K562 (cell line): Measurements from ENCODE around the gene RFT1. TPM values are rescaled to one million over a fixed set of nuclear protein-coding genes. Genes with fewer than 3 reads are reported as not detected.

ENCODE experiments used
- ATAC-seq: fragments of 200-7000 bp; cut with Tn5 transposase; 3 replicates; pipeline ENCODE4 v1.9.1; 2020; ENCODE audit warnings: moderate library complexity
- BruUV-seq: library from RNA; stranded (reverse); fragments of 400-500 nt; replicated peaks from 2 replicates; lab custom pipeline; 2021; lab: Mats Ljungman, UMichigan
- CTCF ChIA-PET: fragments of 300-600 bp; formaldehyde crosslinking; extraction: SDS; loops from one replicate; lab custom pipeline; 2021; ENCODE audit warnings: low intra/inter-chr PET ratio; lab: Yijun Ruan, JAX
- POLR2A ChIA-PET: fragments of 300-600, 350-650 bp; sonication (Branson Sonifier 250); formaldehyde crosslinking; extraction: SDS; loops from one replicate; lab custom pipeline; 2021; ENCODE audit warnings: antibody characterized with exemption, inconsistent platforms; lab: Yijun Ruan, JAX
- DNase-seq, 4 experiments: peaks; one replicate each; pipeline versions ENCODE4 v3.0.0 to v3.0.0-alpha.2; 2011 to 2018; ENCODE audit warnings: low spot score in 3 of 4, mixed read lengths in 3 of 4; ENCODE audit errors: extremely low read depth in 1 of 4
- FAIRE-seq: peaks from 2 replicates; lab custom pipeline; 2011; peaks lifted over from hg19 to GRCh38; lab: Jason Lieb, UNC
- H2AFZ ChIP-seq: 2 replicates; pipeline ENCODE4 v1.6.0; 2011; ENCODE audit warnings: low read depth, low read length, control low read depth, inconsistent platforms
- H3K27ac ChIP-seq: fragments of 200-600 bp; 3 replicates; pipeline ENCODE4 v1.8.0; 2011; ENCODE audit warnings: low read depth, mild to moderate bottlenecking, control low read depth, inconsistent platforms, low read length, moderate library complexity, mixed read lengths; ENCODE audit errors: extremely low read depth
- H3K27me3 ChIP-seq, 2 experiments: fragments of 300-600 bp in 1 of 2; 2 replicates in 1 of 2; 3 replicates in 1 of 2; pipeline versions ENCODE4 v1.6.0 to v1.8.0; 2011; ENCODE audit warnings: inconsistent platforms in 2 of 2, low read length in 2 of 2, mild to moderate bottlenecking in 1 of 2, mixed read lengths in 1 of 2, moderate library complexity in 1 of 2; ENCODE audit not compliant: control insufficient read depth in 2 of 2, insufficient read depth in 2 of 2
- H3K36me3 ChIP-seq: fragments of 300-600 bp; 3 replicates; pipeline ENCODE4 v1.8.0; 2011; ENCODE audit warnings: mild to moderate bottlenecking, low read length, inconsistent platforms; ENCODE audit not compliant: control insufficient read depth, insufficient read depth
- H3K4me1 ChIP-seq, 2 experiments: fragments of 200-600 bp in 1 of 2; replicated peaks in 1 of 2; 2 replicates in 1 of 2; 3 replicates in 1 of 2; pipeline versions ENCODE4 v1.5.1 to v1.8.0; 2011; ENCODE audit warnings: inconsistent platforms in 2 of 2, low read length in 2 of 2, mild to moderate bottlenecking in 1 of 2, mixed read lengths in 1 of 2, moderate library complexity in 1 of 2; ENCODE audit not compliant: control insufficient read depth in 2 of 2, insufficient read depth in 2 of 2
- H3K4me2 ChIP-seq: 2 replicates; pipeline ENCODE4 v1.6.1; 2011; ENCODE audit warnings: low read length, control low read depth, inconsistent platforms, mixed read lengths; ENCODE audit not compliant: insufficient read depth
- H3K4me3 ChIP-seq: fragments of 200-600 bp; sonication (generic), shearing (Covaris generic); 2 replicates; pipeline ENCODE4 v1.5.1; 2016; ENCODE audit warnings: control low read depth, inconsistent platforms
- H3K79me2 ChIP-seq: fragments of 200-600 bp; 3 replicates; pipeline ENCODE4 v1.8.0; 2011; ENCODE audit warnings: low read length, inconsistent platforms; ENCODE audit not compliant: control insufficient read depth, insufficient read depth
- H3K9ac ChIP-seq, 2 experiments: 2 replicates each; pipeline versions ENCODE4 v1.6.0 to v1.6.1; 2011; ENCODE audit warnings: low read depth in 2 of 2, low read length in 2 of 2, control low read depth in 1 of 2, inconsistent platforms in 1 of 2, mild to moderate bottlenecking in 1 of 2, mixed read lengths in 1 of 2; ENCODE audit not compliant: insufficient read depth in 1 of 2
- H3K9me1 ChIP-seq: one replicate; pipeline ENCODE4 v1.6.0; 2011; ENCODE audit warnings: inconsistent platforms, mild to moderate bottlenecking, low read length, moderate library complexity; ENCODE audit not compliant: control insufficient read depth, insufficient read depth
- H3K9me3 ChIP-seq: replicated peaks from 2 replicates; pipeline ENCODE4 v1.5.1; 2011; ENCODE audit warnings: low read depth, low read length, inconsistent platforms; ENCODE audit not compliant: control insufficient read depth, insufficient read depth
- H4K20me1 ChIP-seq: replicated peaks from 2 replicates; pipeline ENCODE4 v1.6.1; 2011; ENCODE audit warnings: low read length, inconsistent platforms, mixed read lengths; ENCODE audit not compliant: control insufficient read depth, insufficient read depth
- AFF4 ChIP-seq: sonication (generic); formaldehyde crosslinking; IDR thresholded peaks from 2 replicates; pipeline ENCODE4 v1.8.0; 2023; ENCODE audit warnings: mild to moderate bottlenecking, missing genetic modification reagents
- CBX8 ChIP-seq: fragments of 200-600 bp; sonication (generic); IDR thresholded peaks from 2 replicates; pipeline ENCODE4 v1.6.1; 2012; ENCODE audit warnings: borderline replicate concordance, mixed run types, low read depth, mild to moderate bottlenecking, moderate library complexity, mixed read lengths, low read length, control low read depth, inconsistent platforms; ENCODE audit not compliant: poor library complexity, severe bottlenecking; ENCODE audit errors: extremely low read depth
- GATAD2A ChIP-seq: fragments of 450-650 bp; IDR thresholded peaks from 2 replicates; pipeline ENCODE4 v1.6.1; 2017
- HDAC3 ChIP-seq: fragments of 450-650 bp; IDR thresholded peaks from 2 replicates; pipeline ENCODE4 v1.6.1; 2018; ENCODE audit warnings: borderline replicate concordance, mild to moderate bottlenecking, moderate library complexity; ENCODE audit not compliant: partially characterized antibody
- HMGN3 ChIP-seq: IDR thresholded peaks from 2 replicates; pipeline ENCODE4 v1.6.1; 2011; ENCODE audit warnings: borderline replicate concordance, low read depth, mild to moderate bottlenecking, mixed read lengths, low read length; ENCODE audit not compliant: insufficient read length; ENCODE audit errors: extremely low read depth
- MTA3 ChIP-seq: fragments of 450-650 bp; formaldehyde crosslinking; IDR thresholded peaks from 2 replicates; pipeline ENCODE4 v1.6.1; 2017; ENCODE audit warnings: mild to moderate bottlenecking, borderline replicate concordance
- POLR2AphosphoS2 ChIP-seq: IDR thresholded peaks from 2 replicates; pipeline ENCODE4 v1.6.1; 2012; ENCODE audit warnings: low read length, improper control_type of control experiment
- RFX7 ChIP-seq: fragments of 250-450 bp; sonication (Bioruptor Pico); IDR thresholded peaks from 2 replicates; pipeline ENCODE4 v1.5.1; 2021; ENCODE audit warnings: mild to moderate bottlenecking
- RNF2 ChIP-seq: sonication (generic); IDR thresholded peaks from 2 replicates; pipeline ENCODE4 v1.6.1; 2016
- SAFB ChIP-seq: fragments of 200-400 bp; formaldehyde crosslinking; IDR thresholded peaks from 2 replicates; pipeline ENCODE4 v1.6.1; 2017; ENCODE audit warnings: low read depth, low read length, borderline replicate concordance
- SETDB1 ChIP-seq: IDR thresholded peaks from one replicate; pipeline ENCODE4 v1.6.1; 2012; ENCODE audit warnings: low read length, control low read depth, inconsistent platforms
- SMAD4 ChIP-seq: fragments of 250-450 bp; sonication (Bioruptor Pico); conservative IDR thresholded peaks from 2 replicates; pipeline ENCODE4 v1.8.0; 2021; ENCODE audit warnings: inconsistent platforms, mild to moderate bottlenecking, moderate library complexity
- TAF9B ChIP-seq: fragments of 450-650 bp; IDR thresholded peaks from 2 replicates; pipeline ENCODE4 v1.6.1; 2018; ENCODE audit warnings: mild to moderate bottlenecking; ENCODE audit not compliant: partially characterized antibody
- THRB ChIP-seq: fragments of 450-650 bp; formaldehyde crosslinking; conservative IDR thresholded peaks from 2 replicates; pipeline ENCODE4 v1.4.0; 2022; ENCODE audit warnings: mild to moderate bottlenecking, missing genetic modification characterization
- XRCC4 ChIP-seq: IDR thresholded peaks from one replicate; pipeline ENCODE4 v1.6.1; 2011; ENCODE audit not compliant: insufficient read depth, insufficient read length; ENCODE audit errors: extremely low read depth
- YBX1 ChIP-seq: fragments of 450-650 bp; IDR thresholded peaks from 2 replicates; pipeline ENCODE4 v1.7.1; 2016; ENCODE audit warnings: mild to moderate bottlenecking
- ZC3H4 ChIP-seq: sonication (generic); formaldehyde crosslinking; IDR thresholded peaks from 2 replicates; pipeline ENCODE4 v1.9.0; 2021; ENCODE audit warnings: missing genetic modification reagents, borderline replicate concordance
- ZFP36 ChIP-seq: fragments of 150-350 bp; IDR thresholded peaks from 2 replicates; pipeline ENCODE4 v1.6.1; 2018; ENCODE audit warnings: low read length, low read depth; ENCODE audit not compliant: partially characterized antibody
- WGBS: fragments of 100-300 bp; shearing (Covaris generic); methylation state at CpG from one replicate; pipeline ENCODE4 v1.1.6; 2016; ENCODE audit warnings: low coverage, mixed read lengths; ENCODE audit not compliant: insufficient coverage; ENCODE audit errors: missing lambda C conversion rate; 5-methylcytosine and 5-hydroxymethylcytosine counted together
- in situ Hi-C: fragments of 300-500 bp; cut with MboI; formaldehyde crosslinking; loops from 4 replicates; pipeline ENCODE4 v1.15.0; 2018; ENCODE audit warnings: inconsistent platforms, mixed read lengths
- intact Hi-C: fragments of 100-400 bp; cut with micrococcal nuclease; formaldehyde crosslinking; loops from 2 replicates; pipeline ENCODE4 v1.14.2; 2022
- polyA plus RNA-seq, 8 experiments: library from polyadenylated mRNA; depleted of rRNA in 4 of 8; stranded (reverse) in 5 of 8; unstranded in 3 of 8; fragments of >200 nt; fragmentation: Nextera tagmentation in 2 of 8; fragmentation: Illumina TruSeq in 1 of 8; extraction: Ambion mirVana in 2 of 8; extraction: Trizol in 1 of 8; gene quantifications; 2 replicates each; pipeline versions ENCODE4 v1.2.1 to v1.2.3, GENCODE V29; 2011 to 2014; ENCODE audit warnings: inconsistent platforms in 1 of 8, missing spikeins in 1 of 8
- total RNA-seq, 7 experiments: library from RNA; depleted of rRNA in 6 of 7; stranded (reverse); fragments of >200 nt in 6 of 7; fragmentation: Illumina TruSeq in 2 of 7; extraction: Trizol in 2 of 7; gene quantifications; 2 replicates each; pipeline versions ENCODE4 v1.2.1 to v1.2.3, GENCODE V29; 2011 to 2021; ENCODE audit warnings: low replicate concordance in 1 of 7

The RFT1 gene
- total and polyA plus RNA-seq, 9 of the 15 experiments (the other 6 are each of a cell fraction or from before 2014, with no cell fraction given), result 4.4 to 23.8 (median 8.9) TPM

- H3K4me3 ChIP-seq, result no peak overlapping the region
- in situ Hi-C loops (no loop called here), intact Hi-C loops (no loop called here)
- ATAC-seq (no peak), DNase-seq (no peak), FAIRE-seq (no peak)
- no peak overlapping the region for H3K9ac ChIP-seq
- WGBS, result 24% methylated on average over 5 of the region's 5 CpGs
- no peak for TF ChIP-seq HDAC3
- TF ChIP-seq TAF9B, result no peak
- TF ChIP-seq RFX7, result no peak
- TF ChIP-seq SAFB, result no peak
- TF ChIP-seq SMAD4 (CRISPR knock-in tag), result no peak
- no peak for TF ChIP-seq CBX8
- no peak for TF ChIP-seq SETDB1
- no peak for TF ChIP-seq ZFP36
- no peak for TF ChIP-seq MTA3
- no peak for TF ChIP-seq THRB (CRISPR knock-in tag)
- TF ChIP-seq HMGN3, result no peak
- TF ChIP-seq YBX1, result no peak
- no peak for TF ChIP-seq RNF2
- no peak for TF ChIP-seq ZC3H4
- TF ChIP-seq AFF4 (CRISPR knock-in tag), result no peak
- TF ChIP-seq GATAD2A, result no peak
- TF ChIP-seq POLR2AphosphoS2, result no peak
- no peak for TF ChIP-seq XRCC4
- no peak overlapping the region for H2AFZ ChIP-seq
- no TSS peak for BruUV-seq
- no peak overlapping the region for H3K4me2 ChIP-seq
- H3K27me3 ChIP-seq, result no peaks in the 10 kb centered on the region; a peak in 1 of 5 replicates
- POLR2A ChIA-PET, result no interaction called here
- H3K9me1 ChIP-seq, result no peaks in the 10 kb centered on the region
- no peaks in the 10 kb centered on the region; the same call in 2 of the 3 replicates for H3K79me2 ChIP-seq
- H4K20me1 ChIP-seq, result no peaks in the 10 kb centered on the region
- H3K36me3 ChIP-seq, result no peaks in the 10 kb centered on the region
- H3K4me1 ChIP-seq, result no peaks in the 10 kb centered on the region
- no peaks in the 10 kb centered on the region for H3K9me3 ChIP-seq
- CTCF ChIA-PET, result no interaction called here
- H3K27ac ChIP-seq, result no peak overlapping the region
Measured at GRCh38 chr3:53038679-53039375, 91.4 kb downstream of the RFT1 start.
